ENCODE results near the gene PPP1R12B.
"Not testable (repeated sequence)": the region's sequence is repeated elsewhere in the genome, so short reads cannot be mapped to it uniquely, and the experiment has no call there.

Gene PPP1R12B

GRCh38 chr1:202405928-202406327 is 57.4 kb downstream of the PPP1R12B start:
- no peak for DNase-seq

GRCh38 chr1:202406896-202407295 is 58.4 kb downstream of the PPP1R12B start:
- not testable (repeated sequence) for DNase-seq

- DNase-seq, result not testable (repeated sequence)
Observed at GRCh38 chr1:202407378-202407777, 58.9 kb downstream of the PPP1R12B start.

- not testable (repeated sequence) for DNase-seq
Observed at GRCh38 chr1:202410251-202410650, 61.8 kb downstream of the PPP1R12B start.

GRCh38 chr1:202410854-202411357 is 62.4 kb downstream of the PPP1R12B start:
- DNase-seq, result not testable (repeated sequence)

GRCh38 chr1:202411422-202411821 is 62.9 kb downstream of the PPP1R12B start:
- DNase-seq, result no peak

GRCh38 chr1:202412421-202412820 is 63.9 kb downstream of the PPP1R12B start:
- DNase-seq, result not testable (repeated sequence)

GRCh38 chr1:202416641-202417040 is 68.1 kb downstream of the PPP1R12B start:
- no peak for DNase-seq

GRCh38 chr1:202417141-202417540 is 68.6 kb downstream of the PPP1R12B start:
- DNase-seq, result not testable (repeated sequence)

- DNase-seq, result not testable (repeated sequence)
Observed at GRCh38 chr1:202417762-202418201, 69.3 kb downstream of the PPP1R12B start.

GRCh38 chr1:202419731-202420130 is 71.2 kb downstream of the PPP1R12B start:
- not testable (repeated sequence) for DNase-seq

GRCh38 chr1:202420422-202421094 is 72.1 kb downstream of the PPP1R12B start:
- not testable (repeated sequence) for DNase-seq

GRCh38 chr1:202422709-202423108 is 74.2 kb downstream of the PPP1R12B start:
- not testable (repeated sequence) for DNase-seq

- DNase-seq, result not testable (repeated sequence)
Observed at GRCh38 chr1:202424260-202424659, 75.8 kb downstream of the PPP1R12B start.

- not testable (repeated sequence) for DNase-seq
Observed at GRCh38 chr1:202430111-202430510, 81.6 kb downstream of the PPP1R12B start.

GRCh38 chr1:202432338-202432737 is 83.8 kb downstream of the PPP1R12B start:
- DNase-seq, result not testable (repeated sequence)

GRCh38 chr1:202433155-202434043 is 84.9 kb downstream of the PPP1R12B start:
- no peak for DNase-seq

GRCh38 chr1:202434059-202434458 is 85.6 kb downstream of the PPP1R12B start:
- no peak for DNase-seq

- DNase-seq, result no peak
Observed at GRCh38 chr1:202438393-202439174, 90.1 kb downstream of the PPP1R12B start.

- DNase-seq, result no peak
Observed at GRCh38 chr1:202439308-202439707, 90.8 kb downstream of the PPP1R12B start.

- DNase-seq, result not testable (repeated sequence)
Observed at GRCh38 chr1:202448140-202448539, 99.6 kb downstream of the PPP1R12B start.

GRCh38 chr1:202451641-202452040 is 103.1 kb downstream of the PPP1R12B start:
- DNase-seq, result not testable (repeated sequence)

GRCh38 chr1:202452508-202452907 is 104.0 kb downstream of the PPP1R12B start:
- DNase-seq, result no peak

All from GOT3 (cell line).